DOHH2 (cell line): ENCODE data around the gene CNTLN.

Source experiments
- CTCF ChIP-seq: fragments of 200-600 bp; sonication (generic); IDR thresholded peaks from one replicate; pipeline ENCODE4 v1.5.1; 2014; ENCODE audit warnings: antibody characterized with exemption, mild to moderate bottlenecking, low read depth, low read length; ENCODE audit not compliant: poor library complexity, severe bottlenecking
- EZH2phosphoT487 ChIP-seq: fragments of 200-600 bp; sonication (generic); IDR thresholded peaks from 2 replicates; pipeline ENCODE4 v1.6.1; 2017; ENCODE audit warnings: borderline replicate concordance, mild to moderate bottlenecking, antibody characterized with exemption, low read length, moderate library complexity, mixed read lengths

- TF ChIP-seq CTCF (no peak), EZH2phosphoT487 (no peak)
Measured at GRCh38 chr9:17521100-17521855, 386.4 kb downstream of the CNTLN start.
